CD4-positive, alpha-beta memory T cell (primary cell): Measurements from ENCODE around the gene LAMA3. TPM values are rescaled to one million over a fixed set of nuclear protein-coding genes. Genes with fewer than 3 reads are reported as not detected.

Experiments
- CTCF ChIA-PET: fragments of 350-600 bp; sonication (Branson Sonifier 250); formaldehyde crosslinking; loops from one replicate; lab custom pipeline; 2021; ENCODE audit warnings: inconsistent platforms; ENCODE audit not compliant: partially characterized antibody; lab: Charles Lee
- POLR2A ChIA-PET: fragments of 350-600 bp; sonication (Branson Sonifier 250); formaldehyde crosslinking; loops from one replicate; lab custom pipeline; 2021; ENCODE audit not compliant: partially characterized antibody; lab: Charles Lee
- DNase-seq, 5 donors: peaks; one replicate each; pipeline versions ENCODE4 v3.0.0 to v3.0.0-alpha.2; 2020 to 2022; ENCODE audit warnings: mixed read lengths in 1 of 5
- H3K27ac ChIP-seq: one replicate; pipeline ENCODE4 v1.7.0; 2013; ENCODE audit warnings: low read depth, low read length
- H3K27me3 ChIP-seq: 2 replicates; pipeline ENCODE4 v1.7.0; 2013; ENCODE audit warnings: mild to moderate bottlenecking, low read length, moderate library complexity; ENCODE audit not compliant: insufficient read depth
- H3K36me3 ChIP-seq: 2 replicates; pipeline ENCODE4 v1.7.0; 2013; ENCODE audit warnings: mild to moderate bottlenecking, low read length, moderate library complexity; ENCODE audit not compliant: insufficient read depth
- H3K4me1 ChIP-seq: 2 replicates; pipeline ENCODE4 v1.7.0; 2013; ENCODE audit warnings: mild to moderate bottlenecking, low read length, moderate library complexity; ENCODE audit not compliant: insufficient read depth
- H3K4me3 ChIP-seq, 2 donors: one replicate each; pipeline ENCODE4 v1.7.0; 2013; ENCODE audit warnings: low read length in 2 of 2, mild to moderate bottlenecking in 1 of 2
- H3K9me3 ChIP-seq, 2 donors: one replicate each; pipeline ENCODE4 v1.7.0; 2013; ENCODE audit warnings: low read length in 2 of 2, control low read depth in 1 of 2; ENCODE audit not compliant: control insufficient read depth in 1 of 2
- H3K27ac Mint-ChIP-seq, 7 donors: one replicate each; pipeline ENCODE4 v1.8.0; 2020 to 2021; ENCODE audit warnings: mixed read lengths in 7 of 7, mild to moderate bottlenecking in 6 of 7, inconsistent platforms in 3 of 7, moderate library complexity in 3 of 7
- H3K27me3 Mint-ChIP-seq, 2 donors: one replicate each; pipeline ENCODE4 v1.8.0; 2020 to 2021; ENCODE audit warnings: mixed read lengths in 2 of 2
- H3K36me3 Mint-ChIP-seq, 2 donors: one replicate each; pipeline ENCODE4 v1.8.0; 2020 to 2021; ENCODE audit warnings: mixed read lengths in 2 of 2, inconsistent platforms in 1 of 2, mild to moderate bottlenecking in 1 of 2
- H3K4me1 Mint-ChIP-seq, 4 donors: one replicate each; pipeline ENCODE4 v1.8.0; 2020 to 2021; ENCODE audit warnings: mixed read lengths in 4 of 4, mild to moderate bottlenecking in 1 of 4
- H3K4me3 Mint-ChIP-seq, 8 donors: one replicate each; pipeline ENCODE4 v1.8.0; 2020 to 2021; ENCODE audit warnings: mixed read lengths in 8 of 8, mild to moderate bottlenecking in 7 of 8, moderate library complexity in 6 of 8, inconsistent platforms in 3 of 8
- H3K9me3 Mint-ChIP-seq, 8 donors: one replicate each; pipeline ENCODE4 v1.8.0; 2020 to 2021; ENCODE audit warnings: mixed read lengths in 8 of 8, mild to moderate bottlenecking in 5 of 8, inconsistent platforms in 3 of 8, moderate library complexity in 1 of 8
- intact Hi-C: fragments of 100-400 bp; cut with micrococcal nuclease; formaldehyde crosslinking; loops from one replicate; pipeline ENCODE4 v1.15.1; 2023
- polyA plus RNA-seq, 2 donors: library from polyadenylated mRNA; unstranded; fragments of 300-500 nt; fragmentation: Illumina TruSeq; gene quantifications; one replicate each; pipeline ENCODE4 v1.2.3, GENCODE V29; 2021
- total RNA-seq, 2 experiments: library from RNA; stranded (reverse); gene quantifications; one replicate each; pipeline ENCODE4 v1.2.3, GENCODE V29; 2021

Gene LAMA3
- total and polyA plus RNA-seq, 4 experiments from 2014 or later = not detected

- no peak overlapping the region for H3K4me3 Mint-ChIP-seq
- H3K27ac ChIP-seq = no peak overlapping the region
- H3K4me3 ChIP-seq = no peak overlapping the region
- ChIA-PET CTCF (interaction anchor here (1.1 kb wide), 1 partner anchor 115 kb away, joined by 3 read pairs; no protein-coding TSS in a partner anchor), POLR2A (no interaction called here)
- H3K27me3 ChIP-seq = no peaks in the 10 kb centered on the region
- peaks cover 0 to 4% of the 10 kb centered on the region in 2 donors for H3K27me3 Mint-ChIP-seq
- no peaks in the 10 kb centered on the region for H3K4me1 Mint-ChIP-seq
- intact Hi-C loops = no loop called here
- H3K9me3 Mint-ChIP-seq = peaks cover 0 to 4% (median 0%) of the 10 kb centered on the region in 8 donors
- no peak for DNase-seq
- H3K4me1 ChIP-seq = no peaks in the 10 kb centered on the region
- H3K36me3 ChIP-seq = no peaks in the 10 kb centered on the region
- no peaks in the 10 kb centered on the region for H3K9me3 ChIP-seq
- no peaks in the 10 kb centered on the region for H3K36me3 Mint-ChIP-seq
- H3K27ac Mint-ChIP-seq = no peak overlapping the region
These were observed 114.5 kb downstream of the LAMA3 start for GRCh38 chr18:23803755-23804154.

DNA sequence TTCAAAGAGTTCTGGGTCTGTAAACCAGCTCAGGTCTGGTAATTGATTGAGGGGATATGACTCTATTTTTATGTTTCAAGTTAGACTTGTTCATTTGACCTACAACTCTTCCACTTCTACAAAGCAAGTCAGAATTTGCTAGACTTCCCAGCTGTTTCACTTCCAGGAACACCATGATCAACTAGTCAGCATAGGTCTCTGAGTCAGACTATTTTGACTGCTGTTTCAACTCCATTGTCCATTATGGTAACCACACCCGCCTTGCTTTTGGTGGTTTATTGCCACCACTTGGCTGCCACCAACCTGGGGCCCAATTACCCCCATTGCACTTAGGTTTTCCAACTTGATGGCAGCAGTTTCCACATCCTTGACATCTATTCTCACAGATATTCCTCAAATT, 116.6 kb downstream of the LAMA3 start:
- H3K9me3 Mint-ChIP-seq = peaks cover 0 to 4% (median 0%) of the 10 kb centered on the region in 8 donors
- H3K27ac Mint-ChIP-seq = no peak overlapping the region
- ChIA-PET POLR2A (no interaction called here), CTCF (no interaction called here)
- H3K4me3 Mint-ChIP-seq = no peak overlapping the region
- peaks cover 2 to 10% (median 5%) of the 10 kb centered on the region in 4 donors for H3K4me1 Mint-ChIP-seq
- H3K27me3 ChIP-seq = no peaks in the 10 kb centered on the region
- no peaks in the 10 kb centered on the region for H3K36me3 Mint-ChIP-seq
- H3K4me3 ChIP-seq = no peak overlapping the region
- DNase-seq = no peak
- peaks cover 12% of the 10 kb centered on the region for H3K4me1 ChIP-seq
- intact Hi-C loops = no loop called here
- no peaks in the 10 kb centered on the region for H3K9me3 ChIP-seq
- H3K27ac ChIP-seq = no peak overlapping the region
- no peaks in the 10 kb centered on the region for H3K36me3 ChIP-seq
- H3K27me3 Mint-ChIP-seq = peaks cover 0 to 3% of the 10 kb centered on the region in 2 donors

DNA sequence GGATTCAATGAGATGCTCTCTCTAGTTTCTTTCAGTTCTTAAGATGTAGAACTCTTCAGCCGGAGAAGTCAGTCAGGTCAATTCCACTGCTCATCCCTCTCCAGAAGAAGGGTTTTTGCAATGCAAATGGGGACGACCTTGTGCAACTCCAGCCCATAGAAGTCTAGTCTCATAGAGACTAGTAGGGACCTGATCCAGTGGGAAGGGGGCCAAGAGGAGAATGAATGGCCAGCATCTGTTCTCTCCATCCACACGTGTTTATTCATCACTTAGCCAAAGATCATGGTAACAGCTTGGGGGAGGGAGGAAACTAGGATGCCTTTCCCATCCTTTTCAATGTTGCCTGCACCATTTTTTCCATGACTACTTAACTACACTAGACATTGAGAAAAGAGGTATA, 120.2 kb downstream of the LAMA3 start:
- Histone ChIP-seq H3K9me3 (no peaks in the 10 kb centered on the region), H3K4me3 (no peak overlapping the region), H3K4me1 (peaks cover 13% of the 10 kb centered on the region), H3K27me3 (no peaks in the 10 kb centered on the region), H3K27ac (no peak overlapping the region), H3K36me3 (no peaks in the 10 kb centered on the region)
- Mint-ChIP-seq H3K36me3 (no peaks in the 10 kb centered on the region), H3K9me3 (peaks cover 0 to 4% (median 0%) of the 10 kb centered on the region in 8 donors), H3K4me3 (no peak overlapping the region), H3K27ac (peak overlapping the region in 1 of 7 donors; percentile 8), H3K4me1 (peaks cover 2 to 16% (median 9%) of the 10 kb centered on the region in 4 donors), H3K27me3 (no peaks in the 10 kb centered on the region)
- DNase-seq = no peak
- ChIA-PET CTCF (interaction anchor here (1.3 to 4.2 kb wide), 2 partner anchors 109 to 186 kb away, joined by 4 to 35 read pairs; no protein-coding TSS in a partner anchor), POLR2A (no interaction called here)
- intact Hi-C loops = no loop called here

- POLR2A ChIA-PET = interaction anchor here (1.0 kb wide), 1 partner anchor 189 kb away, joined by 3 read pairs; no protein-coding TSS in a partner anchor
- peak overlapping the region in 1 of 7 donors; percentile 23 for H3K27ac Mint-ChIP-seq
- CTCF ChIA-PET = interaction anchor here (1.0 to 4.2 kb wide), 7 partner anchors 10 to 310 kb away, joined by 3 to 35 read pairs (median 4); no protein-coding TSS in a partner anchor
These were observed 121.1 kb downstream of the LAMA3 start for GRCh38 chr18:23810396-23810795.

GRCh38 chr18:23811176-23811575, 121.9 kb downstream of the LAMA3 start:
- no peaks in the 10 kb centered on the region for H3K36me3 Mint-ChIP-seq
- CTCF ChIA-PET = interaction anchor here (0.9 to 4.2 kb wide), 13 partner anchors 9 to 305 kb away, joined by 3 to 35 read pairs (median 5); no protein-coding TSS in a partner anchor
- peaks cover 13% of the 10 kb centered on the region for H3K4me1 ChIP-seq
- H3K4me3 Mint-ChIP-seq = no peak overlapping the region
- POLR2A ChIA-PET = interaction anchor here (1.6 kb wide), 1 partner anchor 17 kb away, joined by 3 read pairs; no protein-coding TSS in a partner anchor
- no peaks in the 10 kb centered on the region for H3K27me3 Mint-ChIP-seq
- no peak overlapping the region for H3K4me3 ChIP-seq
- H3K27me3 ChIP-seq = no peaks in the 10 kb centered on the region
- H3K27ac ChIP-seq = no peak overlapping the region
- H3K27ac Mint-ChIP-seq = peak overlapping the region in 1 of 7 donors; percentile 80
- H3K36me3 ChIP-seq = no peaks in the 10 kb centered on the region
- intact Hi-C loops = loop anchor here (5.0 kb wide), 3 partner anchors 51 to 679 kb away; no protein-coding TSS in a partner anchor
- no peak for DNase-seq
- H3K9me3 Mint-ChIP-seq = peaks cover 0 to 4% (median 0%) of the 10 kb centered on the region in 8 donors
- peaks cover 2 to 16% (median 11%) of the 10 kb centered on the region in 4 donors for H3K4me1 Mint-ChIP-seq
- no peaks in the 10 kb centered on the region for H3K9me3 ChIP-seq

More at GRCh38 chr18:23810396-23810795, 121.1 kb downstream of the LAMA3 start:
- no peaks in the 10 kb centered on the region for H3K27me3 ChIP-seq
- intact Hi-C loops = loop anchor here (5.0 kb wide), 3 partner anchors 52 to 678 kb away; no protein-coding TSS in a partner anchor
- Mint-ChIP-seq H3K4me3 (no peak overlapping the region), H3K27me3 (no peaks in the 10 kb centered on the region), H3K4me1 (peaks cover 2 to 16% (median 9%) of the 10 kb centered on the region in 4 donors), H3K36me3 (no peaks in the 10 kb centered on the region), H3K9me3 (peaks cover 0 to 4% (median 0%) of the 10 kb centered on the region in 8 donors)
- no peaks in the 10 kb centered on the region for H3K9me3 ChIP-seq
- DNase-seq = peak in 4 of 5 donors; percentile 17 to 25 (median 21)
- H3K36me3 ChIP-seq = no peaks in the 10 kb centered on the region
- H3K27ac ChIP-seq = no peak overlapping the region
- H3K4me1 ChIP-seq = peaks cover 13% of the 10 kb centered on the region
- H3K4me3 ChIP-seq = no peak overlapping the region

DNA sequence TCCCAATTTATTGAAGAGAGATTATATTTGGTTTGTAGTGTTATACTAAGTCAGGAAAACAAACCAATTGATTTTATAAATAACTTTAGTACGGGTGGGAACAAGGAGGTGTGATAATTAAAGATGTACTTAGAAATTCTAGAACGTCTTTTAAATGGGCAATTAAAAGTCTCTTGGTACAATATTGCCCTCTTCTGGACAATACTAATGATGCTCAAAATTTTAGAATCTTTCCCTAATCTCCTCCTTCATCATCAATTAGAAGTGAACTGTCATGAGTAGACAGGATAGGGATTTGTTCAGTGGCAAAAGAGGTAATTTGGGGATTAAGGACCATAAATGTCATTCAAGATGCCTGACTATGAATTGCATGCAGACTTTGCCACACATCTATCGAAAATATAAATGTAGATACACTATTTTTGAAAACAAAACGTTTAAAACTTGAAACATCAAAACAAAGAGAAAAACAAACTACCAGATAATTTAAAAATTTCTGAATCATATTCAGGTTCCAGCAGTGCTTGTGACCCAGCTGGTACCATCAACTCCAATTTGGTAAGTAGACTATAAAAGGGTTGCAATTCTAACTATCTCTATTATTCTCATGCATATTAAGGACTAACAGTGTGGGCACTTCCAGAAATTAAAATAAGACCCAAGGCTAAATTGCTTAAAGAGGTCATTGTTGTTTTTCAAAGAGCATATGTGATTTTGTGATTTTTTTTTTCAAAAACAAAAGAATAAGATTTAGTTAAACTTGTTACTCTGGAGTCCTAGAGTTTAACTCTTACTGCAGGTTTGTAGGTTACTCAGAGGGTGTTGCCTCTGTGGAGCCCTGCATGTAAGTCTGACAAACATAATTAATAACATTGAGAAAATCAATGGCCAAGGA, 123.5 kb downstream of the LAMA3 start:
- Histone ChIP-seq H3K9me3 (no peaks in the 10 kb centered on the region), H3K27ac (no peak overlapping the region), H3K27me3 (no peaks in the 10 kb centered on the region), H3K4me3 (no peak overlapping the region), H3K4me1 (peaks cover 13% of the 10 kb centered on the region), H3K36me3 (no peaks in the 10 kb centered on the region)
- H3K4me1 Mint-ChIP-seq = peaks cover 2 to 16% (median 12%) of the 10 kb centered on the region in 4 donors
- no peaks in the 10 kb centered on the region for H3K36me3 Mint-ChIP-seq
- intact Hi-C loops = loop anchor here (1.0 to 5.0 kb wide), 7 partner anchors 50 to 680 kb away; no protein-coding TSS in a partner anchor
- DNase-seq = peak in 4 of 5 donors; percentile 28 to 39 (median 32)
- ChIA-PET CTCF (interaction anchor here (1.0 to 4.2 kb wide), 14 partner anchors 12 to 314 kb away, joined by 3 to 35 read pairs (median 5); no protein-coding TSS in a partner anchor), POLR2A (interaction anchor here (1.6 kb wide), 1 partner anchor 16 kb away, joined by 3 read pairs; no protein-coding TSS in a partner anchor)
- no peaks in the 10 kb centered on the region for H3K27me3 Mint-ChIP-seq
- H3K9me3 Mint-ChIP-seq = no peaks in the 10 kb centered on the region
- H3K4me3 Mint-ChIP-seq = no peak overlapping the region
- no peak overlapping the region for H3K27ac Mint-ChIP-seq
